T47D (cell line): ENCODE measurements around the gene FBXL15.
A peak's percentile ranks its signal among the peaks of the same experiment; 100 is the strongest.

ENCODE experiments used
- DNase-seq, 2 experiments: peaks; one replicate each; pipeline versions ENCODE4 v3.0.0 to v3.0.0-alpha.2; 2011 to 2012; ENCODE audit warnings: low read depth in 1 of 2, low spot score in 1 of 2
- JUND ChIP-seq: IDR thresholded peaks from 2 replicates; pipeline ENCODE4 v1.6.1; 2012; ENCODE audit warnings: low read depth
- in situ Hi-C: cut with HindIII; loops from 2 replicates; pipeline ENCODE4 v1.10.0; 2016; ENCODE audit warnings: low sequenced_read_pairs, low pct_unique_long_range_greater_than_20kb

Gene FBXL15

GRCh38 chr10:102400598-102401341 lies 19.9 kb upstream of the FBXL15 start:
- in situ Hi-C loops, result no loop called here
- no peak for TF ChIP-seq JUND
- DNase-seq, result no peak

DNA sequence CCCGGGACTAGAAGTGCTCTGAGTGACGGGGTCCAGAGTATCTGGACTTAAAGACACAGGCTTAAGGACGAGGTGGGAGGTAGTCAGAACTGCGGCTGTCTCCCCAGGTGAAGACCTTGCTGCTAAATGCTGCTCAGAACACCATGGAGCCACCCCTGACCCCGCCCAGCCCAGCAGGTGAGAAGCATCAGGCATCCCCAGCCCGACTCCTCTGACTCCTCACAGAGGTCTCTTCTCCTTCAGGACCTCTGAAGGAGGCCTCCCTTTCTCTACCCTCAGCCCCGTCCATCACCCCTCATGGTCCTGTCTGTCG lies 19.3 kb upstream of the FBXL15 start:
- in situ Hi-C loops, result no loop called here
- DNase-seq, result no peak
- no peak for TF ChIP-seq JUND

DNA sequence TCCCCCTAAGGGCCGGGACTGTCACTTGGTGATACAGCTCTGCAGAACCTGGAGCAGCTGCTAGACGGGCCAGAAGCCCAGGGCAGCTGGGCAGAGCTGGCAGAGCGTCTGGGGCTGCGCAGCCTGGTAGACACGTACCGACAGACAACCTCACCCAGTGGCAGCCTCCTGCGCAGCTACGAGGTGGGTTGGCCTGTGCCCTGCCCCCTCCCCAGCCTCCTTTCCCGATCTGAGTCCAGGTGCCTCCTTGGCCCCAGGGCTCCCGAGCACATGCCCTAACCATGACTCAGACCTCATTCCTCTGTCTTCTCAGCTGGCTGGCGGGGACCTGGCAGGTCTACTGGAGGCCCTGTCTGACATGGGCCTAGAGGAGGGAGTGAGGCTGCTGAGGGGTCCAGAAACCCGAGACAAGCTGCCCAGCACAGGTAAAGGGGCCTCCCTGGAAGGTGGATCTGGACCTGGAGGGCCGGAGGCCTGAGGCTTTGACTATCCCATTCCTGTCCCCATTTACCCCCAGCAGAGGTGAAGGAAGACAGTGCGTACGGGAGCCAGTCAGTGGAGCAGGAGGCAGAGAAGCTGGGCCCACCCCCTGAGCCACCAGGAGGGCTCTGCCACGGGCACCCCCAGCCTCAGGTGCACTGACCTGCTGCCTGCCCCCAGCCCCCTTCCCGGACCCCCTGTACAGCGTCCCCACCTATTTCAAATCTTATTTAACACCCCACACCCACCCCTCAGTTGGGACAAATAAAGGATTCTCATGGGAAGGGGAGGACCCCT lies 18.7 kb upstream of the FBXL15 start:
- in situ Hi-C loops, result no loop called here
- TF ChIP-seq JUND, result no peak
- peak; percentile 78 to 80 for DNase-seq

- no peak for TF ChIP-seq JUND
- in situ Hi-C loops, result no loop called here
- DNase-seq, result no peak
Measured at GRCh38 chr10:102402512-102402896, 18.1 kb upstream of the FBXL15 start.

- DNase-seq, result no peak
- no peak for TF ChIP-seq JUND
- in situ Hi-C loops, result no loop called here
Measured at GRCh38 chr10:102403115-102403514, 17.5 kb upstream of the FBXL15 start.

- in situ Hi-C loops, result no loop called here
- DNase-seq, result no peak
Measured at GRCh38 chr10:102404361-102405107, 16.1 kb upstream of the FBXL15 start.

GRCh38 chr10:102405108-102405571 lies 15.5 kb upstream of the FBXL15 start:
- TF ChIP-seq JUND, result no peak
- in situ Hi-C loops, result no loop called here
- DNase-seq, result no peak

More at GRCh38 chr10:102404361-102405107, 16.1 kb upstream of the FBXL15 start:
- TF ChIP-seq JUND, result no peak

- TF ChIP-seq JUND, result no peak
- no peak for DNase-seq
- in situ Hi-C loops, result no loop called here
Measured at GRCh38 chr10:102405632-102406031, 15.0 kb upstream of the FBXL15 start.

GRCh38 chr10:102406815-102407214 lies 13.8 kb upstream of the FBXL15 start:
- in situ Hi-C loops, result no loop called here
- DNase-seq, result no peak
- no peak for TF ChIP-seq JUND

- DNase-seq, result no peak
- no peak for TF ChIP-seq JUND
- in situ Hi-C loops, result no loop called here
Measured at GRCh38 chr10:102407425-102408130, 13.1 kb upstream of the FBXL15 start.

- no peak for TF ChIP-seq JUND
- in situ Hi-C loops, result no loop called here
- DNase-seq, result no peak
Measured at GRCh38 chr10:102408131-102408727, 12.4 kb upstream of the FBXL15 start.
